Glutamatergic neuron (in vitro differentiated cells): ENCODE data around the gene ANTXR1. TPM values are rescaled to one million over a fixed set of nuclear protein-coding genes. Genes with fewer than 3 reads are reported as not detected.

ENCODE experiments used
- DNase-seq: peaks from one replicate; pipeline ENCODE4 v3.0.0; 2022
- H3K27ac Mint-ChIP-seq: one replicate; pipeline ENCODE4 v1.8.0; 2020; ENCODE audit warnings: mild to moderate bottlenecking, mixed read lengths, inconsistent platforms; ENCODE audit not compliant: unreplicated experiment
- H3K27me3 Mint-ChIP-seq: one replicate; pipeline ENCODE4 v1.8.0; 2020; ENCODE audit warnings: mild to moderate bottlenecking, moderate library complexity, mixed read lengths, inconsistent platforms; ENCODE audit not compliant: unreplicated experiment
- H3K36me3 Mint-ChIP-seq: one replicate; pipeline ENCODE4 v1.8.0; 2020; ENCODE audit warnings: mild to moderate bottlenecking, mixed read lengths, inconsistent platforms; ENCODE audit not compliant: unreplicated experiment
- H3K4me1 Mint-ChIP-seq: one replicate; pipeline ENCODE4 v1.8.0; 2020; ENCODE audit warnings: mild to moderate bottlenecking, low read depth, mixed read lengths, inconsistent platforms; ENCODE audit not compliant: unreplicated experiment
- H3K4me3 Mint-ChIP-seq: one replicate; pipeline ENCODE4 v1.8.0; 2020; ENCODE audit warnings: mild to moderate bottlenecking, mixed read lengths, inconsistent platforms; ENCODE audit not compliant: unreplicated experiment
- H3K9me3 Mint-ChIP-seq: one replicate; pipeline ENCODE4 v1.8.0; 2020; ENCODE audit warnings: mild to moderate bottlenecking, moderate library complexity, mixed read lengths, inconsistent platforms; ENCODE audit not compliant: unreplicated experiment
- CTCF ChIP-seq: fragments of 200-600 bp; sonication (generic); IDR thresholded peaks from one replicate; pipeline ENCODE4 v1.5.0; 2021; ENCODE audit not compliant: partially characterized antibody, unreplicated experiment
- total RNA-seq: library from RNA; stranded (reverse); fragmentation: NEBNext Ultra II Directional; extraction: Animal tissue kit (Norgen Biotek cat#: 25700); gene quantifications from one replicate; pipeline ENCODE4 v1.2.1, GENCODE V29; 2021; ENCODE audit not compliant: unreplicated experiment

ANTXR1 gene
- total RNA-seq, 1 donor from 2014 or later, result 26.7 TPM

GRCh38 chr2:69059731-69060290, 46.8 kb downstream of the ANTXR1 start:
- Mint-ChIP-seq H3K27me3 (no peaks in the 10 kb centered on the region), H3K36me3 (peaks cover 10% of the 10 kb centered on the region), H3K9me3 (peaks cover 4% of the 10 kb centered on the region), H3K4me3 (no peak overlapping the region), H3K4me1 (no peaks in the 10 kb centered on the region), H3K27ac (no peak overlapping the region)
- TF ChIP-seq CTCF, result no peak
- no peak for DNase-seq

GRCh38 chr2:69060938-69061501, 48.0 kb downstream of the ANTXR1 start:
- Mint-ChIP-seq H3K27me3 (no peaks in the 10 kb centered on the region), H3K9me3 (peaks cover 3% of the 10 kb centered on the region), H3K4me3 (no peak overlapping the region), H3K4me1 (no peaks in the 10 kb centered on the region), H3K27ac (no peak overlapping the region), H3K36me3 (peaks cover 10% of the 10 kb centered on the region)
- DNase-seq, result no peak
- no peak for TF ChIP-seq CTCF

- Mint-ChIP-seq H3K36me3 (peaks cover 10% of the 10 kb centered on the region), H3K27ac (no peak overlapping the region), H3K27me3 (no peaks in the 10 kb centered on the region), H3K4me1 (no peaks in the 10 kb centered on the region), H3K9me3 (peaks cover 3% of the 10 kb centered on the region), H3K4me3 (no peak overlapping the region)
- no peak for DNase-seq
- no peak for TF ChIP-seq CTCF
These were observed 48.5 kb downstream of the ANTXR1 start for GRCh38 chr2:69061525-69061924.

- Mint-ChIP-seq H3K4me3 (no peak overlapping the region), H3K4me1 (no peaks in the 10 kb centered on the region), H3K36me3 (peaks cover 10% of the 10 kb centered on the region), H3K27ac (no peak overlapping the region), H3K9me3 (peaks cover 3% of the 10 kb centered on the region), H3K27me3 (no peaks in the 10 kb centered on the region)
- DNase-seq, result no peak
- no peak for TF ChIP-seq CTCF
These were observed 49.5 kb downstream of the ANTXR1 start for GRCh38 chr2:69062307-69062962.

- Mint-ChIP-seq H3K9me3 (peaks cover 3% of the 10 kb centered on the region), H3K27ac (no peak overlapping the region), H3K4me1 (no peaks in the 10 kb centered on the region), H3K4me3 (no peak overlapping the region), H3K27me3 (no peaks in the 10 kb centered on the region), H3K36me3 (no peaks in the 10 kb centered on the region)
- TF ChIP-seq CTCF, result no peak
- no peak for DNase-seq
These were observed 52.9 kb downstream of the ANTXR1 start for GRCh38 chr2:69065735-69066336.
